ENCODE data around the gene TPRG1L.

TPRG1L gene

GRCh38 chr1:3630914-3631313 is 6.1 kb downstream of the TPRG1L start:
- TF ChIP-seq CTCF (IDR thresholded peaks at IDR 0.05; ENCODE audit: insufficient read depth, low read length, poor library complexity, severe bottlenecking) (no peak), EZH2phosphoT487 (conservative IDR thresholded peaks at IDR 0.05; ENCODE audit: low read length) (no peak)

DNA sequence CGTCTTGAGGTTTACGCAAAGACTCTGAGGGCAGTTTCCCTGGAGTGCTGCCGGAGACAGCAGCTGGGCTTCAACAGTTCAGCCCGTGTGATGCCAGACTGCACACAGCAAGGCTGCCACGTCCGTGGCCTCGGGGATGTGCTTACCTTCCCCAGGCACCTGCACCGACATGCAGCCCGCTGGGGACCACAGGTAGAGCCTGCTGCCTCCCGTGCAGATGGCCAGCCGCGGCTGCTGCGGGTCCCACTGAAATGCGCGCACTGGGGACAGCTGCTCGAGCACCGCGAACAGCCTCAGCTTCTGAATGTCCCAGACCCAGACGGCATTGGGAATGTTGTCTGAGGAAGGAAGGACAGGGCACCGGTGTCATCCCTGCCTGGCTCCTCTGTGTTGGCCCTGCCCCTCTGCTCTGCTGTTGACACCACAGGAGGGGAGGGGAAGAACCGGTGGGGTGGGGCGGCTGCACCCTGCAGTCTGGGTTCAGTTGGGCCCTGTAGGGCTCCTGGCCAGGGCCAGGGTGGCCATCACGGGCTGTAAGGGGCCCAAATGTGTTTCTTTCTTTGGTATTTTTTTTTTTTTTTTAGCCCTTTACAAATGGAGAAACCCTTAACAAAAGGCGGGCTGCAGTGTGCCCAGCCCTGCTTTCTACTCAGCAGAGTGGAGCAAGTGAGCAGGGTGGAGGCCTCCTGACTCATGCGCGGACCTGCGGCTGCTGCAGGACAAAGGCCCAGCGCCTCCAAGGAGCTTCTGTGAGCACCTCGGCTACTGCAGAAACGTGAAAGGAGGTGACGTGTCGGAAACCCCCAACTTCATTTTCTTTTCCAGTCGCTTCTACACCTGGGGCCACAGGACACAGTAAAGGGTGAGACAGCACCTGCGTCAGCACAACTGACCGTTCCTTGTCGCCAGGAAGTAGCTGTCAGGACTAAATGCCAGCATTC is 6.8 kb downstream of the TPRG1L start:
- H3F3A ChIP-seq (ENCODE audit: insufficient read depth) = no peaks in the 10 kb centered on the region
- H3K27ac ChIP-seq (ENCODE audit: low read depth, low read length) = no peak overlapping the region
- H3K9ac ChIP-seq (ENCODE audit: low read length) = no peak overlapping the region

More at GRCh38 chr1:3630914-3631313, 6.1 kb downstream of the TPRG1L start:
- H3F3A ChIP-seq (ENCODE audit: insufficient read depth) = no peaks in the 10 kb centered on the region
- no peak overlapping the region for H2AFZ ChIP-seq (ENCODE audit: low read depth, low read length, severe bottlenecking)
- H3K36me3 ChIP-seq (ENCODE audit: low read length) = no peaks in the 10 kb centered on the region
- no peak overlapping the region for H3K4me2 ChIP-seq (ENCODE audit: low read depth, low read length, poor library complexity, severe bottlenecking)
- H3K9me3 ChIP-seq (ENCODE audit: insufficient read depth, low read length) = no peaks in the 10 kb centered on the region
- no peak overlapping the region for H3K27ac ChIP-seq (ENCODE audit: low read depth, low read length)
- H3K9ac ChIP-seq (ENCODE audit: low read length) = no peak overlapping the region
- no peaks in the 10 kb centered on the region for H3K9me2 ChIP-seq (replicated peaks; ENCODE audit: insufficient read depth, low read length)
- no peak overlapping the region for H3K4me3 ChIP-seq (ENCODE audit: insufficient read depth, low read length, poor library complexity, severe bottlenecking)
- H3K27me3 ChIP-seq (ENCODE audit: low read length) = no peaks in the 10 kb centered on the region
- H4K20me1 ChIP-seq (ENCODE audit: low read depth, low read length) = no peaks in the 10 kb centered on the region
- no peaks in the 10 kb centered on the region for H3K79me2 ChIP-seq (ENCODE audit: insufficient read depth, low read length)

GRCh38 chr1:3632298-3632697 is 7.5 kb downstream of the TPRG1L start:
- Histone ChIP-seq H4K20me1 (ENCODE audit: low read depth, low read length) (no peaks in the 10 kb centered on the region), H3K4me3 (ENCODE audit: insufficient read depth, low read length, poor library complexity, severe bottlenecking) (no peak overlapping the region), H3K36me3 (ENCODE audit: low read length) (no peaks in the 10 kb centered on the region), H3K4me2 (ENCODE audit: low read depth, low read length, poor library complexity, severe bottlenecking) (no peak overlapping the region), H3K9me2 (replicated peaks; ENCODE audit: insufficient read depth, low read length) (no peaks in the 10 kb centered on the region), H3K27ac (ENCODE audit: low read depth, low read length) (no peak overlapping the region), H2AFZ (ENCODE audit: low read depth, low read length, severe bottlenecking) (no peak overlapping the region), H3K9ac (ENCODE audit: low read length) (no peak overlapping the region), H3K27me3 (ENCODE audit: low read length) (no peaks in the 10 kb centered on the region), H3K9me3 (ENCODE audit: insufficient read depth, low read length) (no peaks in the 10 kb centered on the region), H3K79me2 (ENCODE audit: insufficient read depth, low read length) (no peaks in the 10 kb centered on the region), H3F3A (ENCODE audit: insufficient read depth) (no peaks in the 10 kb centered on the region)
- no peak for TF ChIP-seq EZH2phosphoT487 (conservative IDR thresholded peaks at IDR 0.05; ENCODE audit: low read length)
- TF ChIP-seq CTCF (IDR thresholded peaks at IDR 0.05; ENCODE audit: insufficient read depth, low read length, poor library complexity, severe bottlenecking) = no peak

More for the DNA sequence above, 6.8 kb downstream of the TPRG1L start:
- Histone ChIP-seq H3K27me3 (ENCODE audit: low read length) (no peaks in the 10 kb centered on the region), H3K79me2 (ENCODE audit: insufficient read depth, low read length) (no peaks in the 10 kb centered on the region), H3K9me2 (replicated peaks; ENCODE audit: insufficient read depth, low read length) (no peaks in the 10 kb centered on the region), H3K4me2 (ENCODE audit: low read depth, low read length, poor library complexity, severe bottlenecking) (no peak overlapping the region), H3K9me3 (ENCODE audit: insufficient read depth, low read length) (no peaks in the 10 kb centered on the region), H2AFZ (ENCODE audit: low read depth, low read length, severe bottlenecking) (no peak overlapping the region), H3K4me3 (ENCODE audit: insufficient read depth, low read length, poor library complexity, severe bottlenecking) (no peak overlapping the region), H4K20me1 (ENCODE audit: low read depth, low read length) (no peaks in the 10 kb centered on the region), H3K36me3 (ENCODE audit: low read length) (no peaks in the 10 kb centered on the region)
- no peak for TF ChIP-seq CTCF (IDR thresholded peaks at IDR 0.05; ENCODE audit: insufficient read depth, low read length, poor library complexity, severe bottlenecking)
- no peak for TF ChIP-seq EZH2phosphoT487 (conservative IDR thresholded peaks at IDR 0.05; ENCODE audit: low read length)

Data from SU-DHL-6 (cell line).